ENCODE results near the gene POU3F1. TPM values are rescaled to one million over a fixed set of nuclear protein-coding genes. Genes with fewer than 3 reads are reported as not detected.

POU3F1 gene
- polyA plus RNA-seq, 1 donor: 0.65 TPM

DNA sequence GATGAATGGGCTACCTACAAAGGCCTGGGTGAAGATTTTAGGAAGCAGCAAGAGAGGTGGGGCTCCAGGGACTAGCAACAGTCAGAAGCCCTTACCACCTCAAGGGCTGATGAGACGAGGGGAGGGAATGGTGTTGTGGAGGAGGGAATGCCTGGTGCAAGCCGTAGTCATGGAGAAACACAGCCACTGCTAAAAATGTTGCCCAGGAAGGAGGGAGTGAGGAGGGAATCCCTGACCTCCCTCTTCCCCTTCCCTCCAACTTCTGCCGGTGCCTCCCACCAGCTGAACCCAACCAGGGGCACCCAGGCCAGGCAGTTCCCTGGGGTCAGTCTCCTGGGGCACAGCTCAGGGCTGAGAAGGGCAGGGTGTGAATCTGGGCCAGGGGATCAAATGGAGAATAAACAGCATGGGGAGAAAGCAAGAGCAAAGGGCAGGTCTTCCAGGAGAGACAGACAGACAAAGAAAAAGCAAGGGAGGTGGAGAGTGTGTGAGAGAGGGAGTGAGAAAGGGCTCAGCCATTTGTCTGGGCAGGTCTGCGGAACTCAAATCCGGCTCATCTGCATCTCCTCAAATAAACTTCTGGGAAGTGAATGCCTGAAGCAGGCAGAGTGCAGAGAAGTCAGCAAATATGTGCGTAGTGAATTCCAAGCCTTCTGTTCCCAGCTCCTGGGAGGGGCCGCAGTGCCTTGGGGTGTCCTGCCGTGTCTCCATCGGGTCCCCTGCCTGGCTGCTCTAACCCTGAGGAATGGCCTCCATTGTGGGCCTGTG lies 27.1 kb upstream of the POU3F1 start:
- DNase-seq: no peak

DNA sequence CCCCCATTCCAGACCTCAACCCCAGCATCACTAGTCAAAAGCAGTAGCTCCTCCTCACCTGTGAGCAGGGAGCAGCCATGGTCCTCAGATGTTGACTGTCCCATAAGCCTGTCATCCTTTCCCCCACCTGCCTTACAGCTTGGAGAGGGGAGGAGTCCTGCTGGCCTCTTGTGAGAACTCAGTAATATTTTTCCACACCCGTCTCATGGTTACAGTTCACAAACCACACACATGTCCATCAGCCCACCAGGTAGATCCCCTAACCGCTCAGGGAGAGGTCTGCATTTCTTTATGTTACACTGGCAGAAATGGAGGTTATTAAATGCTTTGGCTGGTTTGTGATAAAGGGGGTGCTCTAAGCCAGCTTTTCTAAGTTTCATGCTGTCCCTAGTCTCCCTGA lies 26.3 kb upstream of the POU3F1 start:
- DNase-seq: no peak

DNA sequence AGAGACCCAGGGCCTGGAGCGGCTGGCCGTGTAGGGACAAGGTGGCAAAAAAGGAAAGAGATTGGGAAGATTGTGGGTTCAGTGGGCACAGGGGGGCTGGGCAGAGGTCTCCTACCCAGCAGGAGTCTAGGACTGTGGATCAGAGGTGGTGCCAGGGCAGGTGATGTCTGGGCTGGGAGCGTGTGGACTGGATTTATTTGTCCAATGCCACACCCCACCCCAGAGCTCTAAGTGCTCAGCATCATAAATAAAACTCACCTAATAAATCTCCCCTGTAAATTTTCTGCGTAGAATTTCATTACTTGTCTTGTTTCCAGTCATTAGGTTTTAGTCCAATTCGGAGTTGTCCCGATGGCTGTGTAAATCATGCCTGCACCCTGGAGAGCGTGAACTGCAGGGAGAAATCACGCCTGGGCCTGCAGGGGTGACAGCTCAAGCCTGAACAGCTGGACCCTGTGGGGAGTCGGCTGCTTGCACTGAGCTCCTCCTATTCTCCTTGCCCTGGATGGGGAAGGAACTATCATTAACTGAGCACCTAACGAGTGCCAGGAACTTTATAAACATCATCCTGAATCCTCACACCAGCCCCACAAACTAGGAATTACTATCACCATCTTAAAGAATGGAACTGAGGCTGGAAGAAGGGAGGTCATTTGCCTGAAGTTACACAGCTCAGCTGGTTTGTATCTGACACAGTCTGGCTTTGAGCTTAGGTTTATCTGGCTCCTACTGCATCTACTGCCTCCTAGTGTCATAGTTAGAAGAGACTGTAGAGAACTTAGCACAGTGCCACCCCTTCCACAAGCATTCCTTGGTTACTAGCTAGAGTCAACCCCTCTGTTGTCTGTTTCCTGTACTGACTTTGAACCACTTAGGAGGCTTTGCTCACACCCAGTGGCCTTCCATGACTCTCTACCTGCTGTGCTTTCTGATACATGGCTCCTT lies 25.0 kb upstream of the POU3F1 start:
- no peak for DNase-seq

DNA sequence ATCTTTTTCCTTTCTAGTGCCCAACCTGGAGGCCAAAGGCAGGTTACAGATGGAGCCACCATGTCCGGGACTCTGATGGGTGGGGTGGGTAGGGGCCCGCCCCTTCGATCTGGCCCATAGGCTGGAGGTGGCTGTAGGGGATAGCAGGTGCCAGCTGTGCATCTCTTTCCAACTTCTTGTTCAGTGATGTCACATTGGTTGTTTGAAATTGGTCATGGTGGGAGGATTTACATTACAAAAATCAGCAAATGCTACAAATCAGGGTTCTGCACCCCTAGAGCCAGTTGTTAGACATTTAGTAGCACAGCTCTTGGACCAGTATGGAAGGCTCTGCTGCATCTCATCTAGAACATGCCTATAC lies 22.4 kb upstream of the POU3F1 start:
- DNase-seq: no peak

DNA sequence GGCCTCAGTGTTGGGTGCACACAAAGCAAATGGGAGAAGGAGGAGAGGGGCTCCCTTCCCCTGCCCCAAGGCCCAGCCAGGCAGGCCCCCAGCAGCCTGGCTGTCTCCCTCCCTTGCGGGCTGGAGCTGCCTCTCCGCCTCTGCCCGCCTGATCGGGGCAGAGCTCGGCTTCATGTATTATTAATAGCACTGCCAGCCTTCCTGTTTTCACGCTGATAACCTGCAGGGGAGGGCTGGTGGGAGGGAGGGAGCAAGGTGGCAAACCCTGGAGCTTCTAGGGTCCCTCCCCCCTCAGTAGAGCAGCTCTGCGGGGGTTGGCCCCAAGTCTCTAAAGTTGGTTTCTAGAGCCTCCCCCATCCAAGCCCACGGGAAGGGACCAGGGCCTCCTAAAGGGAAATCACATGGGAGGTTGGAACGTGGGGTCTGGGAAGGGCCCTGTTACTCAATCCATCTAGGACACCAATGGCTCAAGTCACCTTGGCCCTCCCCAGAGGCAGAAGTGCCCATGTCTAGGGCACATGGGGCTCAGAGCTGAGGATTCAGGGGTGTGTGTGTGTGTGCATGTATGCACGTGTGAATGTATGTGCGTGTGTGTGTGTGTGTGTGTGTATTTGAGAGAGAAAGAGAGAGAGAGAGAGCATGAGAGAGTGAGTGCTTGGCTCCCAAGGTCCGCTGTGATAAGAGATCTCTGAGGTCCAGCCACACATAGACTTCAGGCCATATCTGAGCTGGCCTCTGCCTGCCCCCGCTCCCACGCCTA lies 21.8 kb upstream of the POU3F1 start:
- DNase-seq: no peak

DNA sequence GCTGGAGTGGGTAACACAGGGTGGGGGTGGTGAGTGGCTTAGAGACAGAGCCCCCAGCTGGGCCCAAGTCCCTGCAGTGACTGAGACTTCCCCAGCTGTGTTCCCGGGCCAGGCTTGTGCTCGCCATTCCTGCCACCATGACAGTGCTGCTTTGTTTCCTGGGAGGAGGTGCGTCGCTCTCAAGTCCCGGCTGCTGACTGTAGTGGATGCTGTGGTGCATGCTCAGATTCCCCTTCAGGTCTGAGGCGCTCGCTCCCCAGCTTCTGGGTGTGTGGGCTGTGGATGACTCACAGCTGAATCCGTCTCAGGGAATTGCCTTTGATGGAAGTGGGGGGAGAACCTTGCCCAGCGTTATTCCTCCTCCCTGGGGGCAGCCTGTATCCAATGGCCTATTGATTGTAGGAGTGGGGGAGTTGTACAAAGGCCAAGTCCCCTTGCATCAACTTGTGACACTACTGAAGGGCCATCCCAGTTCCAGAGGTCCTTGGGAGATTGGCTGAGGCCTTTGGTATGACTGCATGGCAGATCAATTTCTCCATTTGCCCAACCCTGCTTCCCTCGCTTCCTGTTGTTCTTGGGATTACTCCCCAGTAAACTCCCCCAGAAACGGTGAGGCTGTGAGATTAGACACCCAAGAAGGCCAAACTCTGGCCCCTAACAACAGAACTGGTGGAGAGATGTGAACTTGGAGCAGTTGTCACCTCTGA lies 17.8 kb upstream of the POU3F1 start:
- DNase-seq: no peak

DNA sequence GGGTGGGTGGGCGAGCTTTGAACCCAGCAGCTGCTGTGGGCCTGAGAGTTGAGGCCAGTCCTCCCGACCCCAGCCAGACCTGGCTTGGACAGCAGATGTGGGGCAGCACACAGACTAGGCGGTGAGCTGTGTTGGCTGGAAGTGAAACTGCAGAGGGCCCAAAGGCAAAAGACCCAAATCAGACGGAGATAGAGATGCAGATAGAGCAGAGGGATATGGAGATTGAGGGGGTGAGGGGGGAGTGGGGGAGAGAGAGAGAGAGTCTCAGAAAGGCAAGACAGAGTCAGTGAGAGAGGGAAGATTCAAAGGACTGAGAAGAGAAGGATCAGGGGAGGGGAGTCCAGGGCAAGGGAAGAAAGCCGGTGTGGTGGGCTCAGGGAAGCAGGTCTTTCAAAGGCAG lies 17.0 kb upstream of the POU3F1 start:
- DNase-seq: no peak

DNA sequence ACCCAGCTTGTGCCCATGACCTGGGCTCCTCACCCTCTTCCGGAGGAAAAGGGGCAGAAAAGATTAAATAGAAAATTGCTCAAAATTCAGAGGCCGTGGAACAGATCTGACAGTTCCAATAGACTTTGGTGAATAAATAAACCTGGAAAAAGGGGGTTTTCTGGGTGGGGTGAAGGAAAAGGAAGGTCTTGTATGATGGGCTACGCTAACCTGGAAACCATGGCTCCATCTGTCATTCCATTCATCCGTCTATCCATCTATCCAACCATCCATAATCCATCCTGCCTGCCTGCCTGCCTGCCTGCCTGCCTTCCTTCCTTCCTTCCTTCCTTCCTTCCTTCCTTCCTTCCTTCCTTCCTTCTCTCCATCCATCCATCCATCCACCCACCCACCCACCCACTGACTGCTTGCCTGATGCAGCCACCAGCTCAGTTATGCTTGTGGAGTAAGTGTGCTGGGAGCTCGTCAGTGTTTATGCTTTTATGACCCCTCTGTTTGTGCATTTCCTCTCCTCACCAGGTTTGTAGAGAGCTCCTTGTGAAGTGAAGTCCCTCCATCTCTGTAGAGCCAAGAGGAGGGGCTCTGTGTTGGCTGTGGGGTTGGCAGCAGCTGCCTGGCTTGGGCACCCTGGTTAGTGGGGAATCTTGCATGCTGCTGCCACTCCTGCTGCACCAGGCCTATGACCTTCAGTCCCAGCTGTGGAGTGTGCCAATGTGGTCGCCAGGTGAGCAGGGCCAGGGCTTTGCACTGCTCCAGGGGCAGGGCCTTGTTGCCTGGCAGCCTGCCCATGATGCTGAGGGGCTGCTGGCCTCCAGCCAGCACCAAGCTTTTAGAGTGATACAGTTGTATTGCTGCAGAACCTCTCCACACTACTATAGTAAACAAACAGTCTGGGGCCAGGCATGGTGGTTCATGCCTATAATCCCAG lies 16.0 kb upstream of the POU3F1 start:
- DNase-seq: no peak

DNA sequence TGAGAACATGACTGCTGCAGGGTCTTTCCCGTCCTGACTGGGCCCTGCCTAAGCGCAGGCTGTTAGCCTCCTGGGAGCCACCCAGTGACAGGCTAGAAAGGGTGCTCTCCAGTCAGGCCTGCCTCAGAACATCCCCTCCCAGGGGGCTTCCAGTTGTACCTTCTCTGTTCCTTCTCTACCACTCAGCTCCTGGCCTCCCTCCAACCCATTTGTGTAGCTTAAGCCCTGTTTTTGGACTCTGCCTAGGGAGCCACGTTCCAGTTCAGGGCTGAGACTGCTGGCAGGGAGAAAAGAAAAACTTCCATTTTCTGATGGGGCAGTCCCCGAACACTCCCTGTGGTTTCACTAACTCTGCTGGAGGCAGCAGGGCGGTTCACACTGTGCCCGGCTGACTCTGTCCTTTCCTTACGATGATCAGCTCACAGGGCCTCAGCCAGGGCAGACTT lies 15.3 kb upstream of the POU3F1 start:
- no peak for DNase-seq

DNA sequence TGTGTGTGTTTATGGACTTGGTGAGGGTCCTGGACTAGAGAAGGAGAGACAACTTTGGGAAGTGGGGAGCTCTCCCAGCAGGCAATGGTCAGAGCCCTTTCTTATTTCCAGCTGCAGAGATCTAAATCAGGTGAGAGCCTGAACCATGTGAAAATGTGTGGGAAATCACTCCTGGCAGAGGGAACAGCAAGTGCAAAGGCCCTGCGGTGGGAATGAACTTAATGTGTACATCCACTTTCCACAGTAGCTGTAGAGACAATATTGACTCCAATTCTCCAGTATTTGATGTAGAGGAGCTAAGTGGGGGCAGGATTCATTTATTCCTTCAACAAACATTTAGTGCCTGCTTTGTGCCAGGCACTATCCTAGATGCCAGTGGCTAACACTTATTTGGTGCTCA lies 14.7 kb upstream of the POU3F1 start:
- DNase-seq: no peak

DNA sequence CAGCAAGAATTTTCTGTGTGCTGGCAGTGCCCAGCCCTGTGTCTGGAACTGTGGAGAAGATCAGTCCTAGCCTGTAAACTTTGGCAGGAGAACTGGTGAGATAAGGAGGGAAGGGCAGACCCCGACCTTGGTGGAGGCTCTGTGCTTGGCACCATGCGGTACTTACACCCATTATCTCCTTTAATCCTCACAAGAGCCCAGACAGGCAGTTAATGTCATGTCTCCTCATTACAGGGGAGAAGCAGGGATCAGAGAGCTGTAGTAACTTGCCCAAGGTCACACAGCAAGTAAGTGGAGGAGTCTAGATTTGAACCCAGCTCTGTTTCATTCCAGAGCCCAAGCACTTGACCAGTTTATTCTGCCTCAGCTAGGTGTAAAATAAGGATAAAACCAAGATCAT lies 13.9 kb upstream of the POU3F1 start:
- no peak for DNase-seq

DNA sequence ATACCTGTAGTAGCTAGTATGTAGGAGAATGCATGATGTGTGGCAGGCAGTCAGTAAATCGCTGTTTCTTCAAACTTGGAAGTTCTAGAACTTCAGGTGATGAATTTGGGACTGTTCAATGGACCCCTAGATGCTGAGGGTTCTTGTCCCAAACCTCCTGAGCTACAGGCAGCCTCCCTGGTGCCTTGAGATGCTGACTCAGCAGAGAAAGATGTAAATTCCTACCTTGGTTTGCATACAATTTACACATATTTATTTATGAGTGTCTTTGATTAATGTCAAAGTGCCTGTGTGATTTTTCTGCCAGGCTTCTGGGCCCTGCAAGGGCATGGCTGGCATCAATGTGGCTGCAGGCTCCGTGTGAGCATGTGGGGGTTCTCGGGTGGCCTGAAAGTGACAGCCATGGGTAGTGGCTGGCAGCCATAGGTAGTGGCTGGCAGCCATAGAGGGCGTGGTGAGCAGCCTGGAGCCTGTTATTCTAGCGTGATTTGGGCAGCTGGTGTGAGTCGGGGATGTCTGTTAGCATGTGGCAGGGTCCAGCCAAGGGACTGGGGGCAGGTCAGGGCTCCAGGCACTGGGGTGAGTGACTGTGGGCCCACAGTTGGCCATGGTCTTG lies 13.2 kb upstream of the POU3F1 start:
- no peak for DNase-seq

DNA sequence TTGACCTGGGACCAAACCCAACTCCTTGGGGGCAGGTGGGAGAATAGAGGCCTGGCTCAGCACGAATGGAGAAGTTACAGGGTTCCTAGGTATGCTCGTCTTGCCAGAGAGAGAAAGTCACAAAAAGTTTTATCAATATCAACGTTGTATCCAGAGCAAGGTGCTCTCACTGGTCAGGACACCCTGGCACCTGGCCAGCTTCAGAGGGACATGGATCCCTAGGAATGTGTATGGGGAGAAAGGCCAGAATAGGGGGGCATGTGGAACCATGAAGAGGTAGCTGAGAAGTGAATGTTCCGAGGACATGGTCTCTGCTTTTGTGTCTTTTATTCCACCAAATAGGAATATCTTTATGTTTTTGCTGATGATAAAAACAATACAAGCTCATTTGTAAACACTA lies 9.4 kb upstream of the POU3F1 start:
- no peak for DNase-seq

DNA sequence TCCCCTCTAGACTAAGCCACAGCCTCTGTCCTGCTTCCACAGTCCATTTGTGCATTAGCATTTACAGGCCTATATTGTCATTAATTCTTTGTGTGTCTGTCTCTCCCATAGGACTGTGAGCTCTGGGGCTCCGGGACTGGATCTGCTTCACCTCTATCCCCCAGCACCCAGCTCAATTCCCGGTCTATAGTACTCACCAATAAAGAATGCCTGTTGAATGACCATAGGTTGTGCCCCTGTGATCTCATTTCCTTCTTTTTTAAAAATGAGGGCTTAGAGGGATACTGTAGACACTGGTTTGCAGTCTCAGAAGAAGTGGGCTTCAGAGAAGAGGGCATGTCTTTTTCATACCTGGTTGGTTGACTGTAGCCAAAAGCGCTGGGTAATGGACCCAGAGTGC lies 8.8 kb upstream of the POU3F1 start:
- DNase-seq: no peak

DNA sequence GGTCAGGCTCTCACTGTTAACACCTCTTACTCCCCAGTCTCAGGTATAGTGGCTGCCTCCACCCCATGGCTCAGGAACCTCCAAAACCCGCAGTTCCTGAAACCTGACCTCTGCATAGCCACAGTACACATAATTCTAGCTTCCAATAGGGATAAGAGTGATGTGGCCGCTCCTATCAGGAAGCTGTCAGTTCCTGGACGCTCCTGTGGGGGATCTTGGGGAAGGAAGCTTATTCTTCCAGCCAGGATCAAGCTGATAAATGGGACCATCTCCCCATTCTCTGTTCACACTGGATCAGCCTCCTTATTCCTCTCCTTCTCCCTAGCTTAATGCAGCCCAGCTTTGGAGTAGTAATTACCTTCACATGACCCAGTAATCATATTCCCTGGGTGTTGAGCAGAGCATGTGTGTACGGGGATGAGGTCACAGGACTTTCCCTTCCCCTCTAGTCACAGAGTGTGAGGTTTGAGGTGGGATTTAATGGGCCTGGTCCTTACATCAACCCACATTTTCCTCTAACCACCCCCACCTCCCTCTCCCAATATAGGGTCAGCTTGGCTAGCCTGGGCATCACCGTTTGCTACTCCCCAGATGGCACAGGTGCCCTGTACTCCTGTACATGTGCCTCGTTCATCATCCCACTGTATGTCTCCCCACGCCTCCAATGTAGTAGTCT lies 7.0 kb upstream of the POU3F1 start:
- DNase-seq: no peak

DNA sequence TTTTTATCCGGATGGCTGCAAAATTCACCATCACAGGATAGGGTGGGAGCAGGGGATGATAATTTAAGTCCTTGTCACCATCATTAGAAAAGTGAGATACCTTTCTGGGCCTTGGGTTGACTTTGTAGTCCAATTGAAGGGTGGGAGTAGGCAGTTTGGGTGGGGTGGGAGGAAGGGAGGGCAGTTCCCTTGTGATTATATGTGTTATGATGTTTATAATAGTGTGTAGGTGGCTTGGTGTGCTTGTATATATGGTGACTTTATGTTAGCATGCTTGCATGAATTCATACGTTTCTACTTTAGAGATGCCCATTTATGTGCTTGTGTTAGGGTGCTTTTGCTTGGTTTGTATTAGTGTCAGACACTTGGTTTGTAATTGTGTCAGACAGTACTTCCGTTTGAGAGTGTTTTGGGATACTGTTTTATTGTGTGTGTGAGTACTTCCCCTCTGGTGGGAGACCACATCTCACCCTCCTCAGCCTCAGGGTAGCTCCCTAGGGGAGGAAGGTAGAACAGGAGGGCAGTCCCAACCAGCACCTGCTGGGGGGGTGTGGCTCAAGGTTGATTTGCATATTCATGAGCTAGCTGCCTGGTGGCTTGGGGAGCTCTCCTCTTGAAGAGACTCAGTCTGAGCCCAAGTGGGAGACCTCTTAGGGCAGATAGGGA lies 6.3 kb upstream of the POU3F1 start:
- no peak for DNase-seq

DNA sequence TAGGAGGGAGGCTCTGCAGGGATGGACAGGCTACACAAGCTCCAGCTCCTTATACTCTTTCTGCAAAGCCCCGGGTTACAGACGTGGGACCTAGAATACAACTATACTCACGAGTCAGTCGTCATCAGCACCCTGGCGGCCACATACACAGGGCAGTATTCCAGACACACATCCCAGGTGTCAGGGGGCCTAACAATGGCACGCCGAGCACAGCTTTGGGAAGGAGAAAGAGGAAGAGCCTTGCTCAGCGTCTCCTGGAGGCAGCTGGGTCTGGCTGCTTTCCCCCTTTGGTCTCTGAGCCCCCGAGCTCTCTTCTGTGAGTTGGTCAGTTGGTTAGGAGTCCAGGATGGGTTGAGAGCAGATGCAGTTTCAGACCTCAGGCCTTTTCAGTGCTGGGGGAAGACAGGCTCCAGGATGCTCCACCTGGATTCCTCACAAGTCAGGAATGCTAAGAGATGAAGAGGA lies 4.5 kb upstream of the POU3F1 start:
- no peak for DNase-seq

DNA sequence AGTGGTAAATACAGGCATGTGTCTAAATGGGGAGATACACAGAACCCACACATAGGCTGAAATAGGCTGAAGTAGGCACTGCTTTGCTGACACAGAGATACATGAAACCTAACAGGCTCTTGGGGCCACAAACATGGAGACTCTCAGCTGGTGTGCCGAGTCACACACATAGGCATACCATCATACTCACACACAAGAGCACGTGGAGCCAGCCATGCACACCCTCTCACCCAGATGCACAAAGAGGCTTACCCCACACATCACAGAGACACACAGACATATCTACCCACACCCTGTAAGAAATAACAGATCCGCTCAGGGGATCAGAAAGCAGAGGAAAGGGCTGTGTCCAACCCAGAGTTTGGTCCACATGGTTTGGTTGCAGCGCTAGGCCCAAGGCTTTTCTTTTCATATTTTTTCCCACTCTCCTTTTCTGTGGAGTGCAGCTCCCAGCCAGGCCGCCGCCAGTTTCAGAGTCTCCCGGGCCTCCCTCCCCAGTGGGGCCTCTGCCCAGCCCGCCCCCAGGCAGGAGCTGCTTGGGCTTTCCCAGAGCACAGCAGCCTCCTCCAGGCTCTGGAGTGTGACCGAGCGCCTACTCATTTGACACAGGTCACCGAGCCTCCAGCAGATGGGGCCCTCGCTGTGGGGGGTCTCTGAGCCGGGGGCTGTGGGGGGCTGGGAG lies 3.9 kb upstream of the POU3F1 start:
- DNase-seq: no peak

DNA sequence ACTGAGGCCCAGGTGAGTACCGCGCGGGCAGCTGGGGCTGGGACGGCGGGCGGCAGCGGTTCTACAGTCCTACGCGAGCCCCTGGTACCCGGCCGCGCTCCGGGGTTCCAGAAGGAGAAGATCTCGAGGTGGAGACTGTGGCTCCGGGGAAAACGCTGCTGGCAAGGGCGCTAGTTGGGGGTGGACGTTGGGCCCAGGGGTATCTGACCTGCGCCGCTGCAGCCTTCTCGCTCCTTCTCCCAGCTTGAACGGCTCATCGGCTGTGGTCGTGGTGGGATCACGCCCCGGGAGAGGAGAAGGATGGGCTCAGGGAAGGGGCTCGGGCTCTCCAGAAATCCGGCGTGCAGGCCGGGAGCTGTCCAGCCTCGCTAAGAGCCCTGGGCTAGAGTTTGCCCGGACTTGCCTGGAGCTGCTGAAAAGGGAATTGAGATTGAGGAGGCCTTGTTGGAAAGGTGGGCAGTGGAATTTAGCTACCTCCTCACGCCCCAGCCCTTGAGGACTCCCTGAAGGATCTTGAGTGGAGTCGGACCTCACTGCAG lies 1.1 kb upstream of the POU3F1 start:
- no peak for DNase-seq
